SK-N-SH (cell line): Measurements from ENCODE around the gene TSPYL1. TPM values are rescaled to one million over a fixed set of nuclear protein-coding genes. Genes with fewer than 3 reads are reported as not detected.

Source experiments
- CTCF ChIA-PET: fragments of 300-600, 350-600 bp; formaldehyde crosslinking; extraction: SDS; loops from one replicate; lab custom pipeline; 2021; lab: Yijun Ruan, JAX
- POLR2A ChIA-PET: fragments of 350-600 bp; sonication (Branson Sonifier 250); formaldehyde crosslinking; extraction: SDS; loops from one replicate; lab custom pipeline; 2020; ENCODE audit warnings: antibody characterized with exemption, inconsistent platforms; lab: Yijun Ruan, JAX
- DNase-seq: peaks from one replicate; pipeline ENCODE4 v3.0.0; 2012
- H2AFZ ChIP-seq: fragments of 200-600 bp; sonication (generic); 2 replicates; pipeline ENCODE4 v1.8.1; 2016; ENCODE audit warnings: antibody characterized with exemption, mild to moderate bottlenecking, low read depth
- H3F3A ChIP-seq: fragments of 200-600 bp; sonication (generic); replicated peaks from 2 replicates; pipeline ENCODE3; 2016; ENCODE audit warnings: antibody characterized with exemption, mild to moderate bottlenecking; ENCODE audit not compliant: insufficient read depth
- H3K27ac ChIP-seq, 2 experiments: fragments of 200-500 bp in 1 of 2; fragments of 200-600 bp in 1 of 2; sonication (Bioruptor generic) in 1 of 2; sonication (generic), shearing (Covaris generic) in 1 of 2; 2 replicates each; pipeline versions ENCODE4 v1.5.1 to v1.6.1; 2014 to 2016; ENCODE audit warnings: low read depth in 2 of 2, inconsistent platforms in 1 of 2, low read length in 1 of 2, mild to moderate bottlenecking in 1 of 2, mixed read lengths in 1 of 2
- H3K27me3 ChIP-seq: fragments of 200-600 bp; sonication (generic), shearing (Covaris generic); 2 replicates; pipeline ENCODE4 v1.6.1; 2016; ENCODE audit warnings: mixed run types; ENCODE audit not compliant: insufficient read depth
- H3K36me3 ChIP-seq, 2 experiments: fragments of 200-500 bp in 1 of 2; fragments of 200-600 bp in 1 of 2; sonication (Bioruptor generic) in 1 of 2; sonication (generic) in 1 of 2; replicated peaks in 1 of 2; 2 replicates each; pipeline versions ENCODE3 to v1.5.1; 2014 to 2016; ENCODE audit warnings: low read length in 1 of 2, mild to moderate bottlenecking in 1 of 2; ENCODE audit not compliant: insufficient read depth in 2 of 2, control insufficient read depth in 1 of 2
- H3K4me1 ChIP-seq, 2 experiments: fragments of 200-500 bp in 1 of 2; fragments of 200-600 bp in 1 of 2; sonication (Bioruptor generic) in 1 of 2; sonication (generic), shearing (Covaris generic) in 1 of 2; 2 replicates each; pipeline versions ENCODE4 v1.5.1 to v1.6.1; 2014 to 2016; ENCODE audit warnings: low read depth in 1 of 2, low read length in 1 of 2, mixed run types in 1 of 2; ENCODE audit not compliant: insufficient read depth in 2 of 2, control insufficient read depth in 1 of 2
- H3K4me2 ChIP-seq: fragments of 200-600 bp; sonication (generic), shearing (Covaris generic); 2 replicates; pipeline ENCODE4 v1.6.1; 2017; ENCODE audit warnings: mixed run types
- H3K4me3 ChIP-seq, 2 experiments: fragments of 200-500 bp in 1 of 2; fragments of 200-600 bp in 1 of 2; sonication (Bioruptor generic) in 1 of 2; sonication (generic), shearing (Covaris generic) in 1 of 2; 2 replicates each; pipeline versions ENCODE4 v1.5.1 to v1.8.1; 2014 to 2016; ENCODE audit warnings: low read depth in 2 of 2, inconsistent platforms in 1 of 2, low read length in 1 of 2, mild to moderate bottlenecking in 1 of 2, mixed read lengths in 1 of 2, moderate library complexity in 1 of 2
- H3K79me2 ChIP-seq: fragments of 200-600 bp; sonication (generic); 2 replicates; pipeline ENCODE4 v1.8.1; 2017; ENCODE audit warnings: mild to moderate bottlenecking; ENCODE audit not compliant: insufficient read depth
- H3K9ac ChIP-seq: fragments of 200-600 bp; sonication (generic); 2 replicates; pipeline ENCODE4 v1.6.1; 2017; ENCODE audit warnings: mixed run types
- H3K9me2 ChIP-seq: fragments of 200-600 bp; sonication (generic); 2 replicates; pipeline ENCODE4 v1.6.1; 2017; ENCODE audit warnings: mixed run types
- H3K9me3 ChIP-seq: fragments of 200-600 bp; sonication (generic); 2 replicates; pipeline ENCODE4 v1.6.1; 2017; ENCODE audit warnings: mixed run types, mild to moderate bottlenecking, moderate library complexity
- H4K20me1 ChIP-seq: fragments of 200-600 bp; sonication (generic); 2 replicates; pipeline ENCODE4 v1.6.1; 2017; ENCODE audit warnings: mild to moderate bottlenecking, mixed run types; ENCODE audit not compliant: insufficient read depth
- CHD2 ChIP-seq: fragments of 150-350 bp; IDR thresholded peaks from 2 replicates; pipeline ENCODE4 v1.6.1; 2018; ENCODE audit warnings: low read length; ENCODE audit not compliant: partially characterized antibody
- ELF1 ChIP-seq: IDR thresholded peaks from 2 replicates; pipeline ENCODE4 v1.4.0; 2012
- FOXJ3 ChIP-seq: sonication (generic); formaldehyde crosslinking; IDR thresholded peaks from 2 replicates; pipeline ENCODE4 v1.5.1; 2020; ENCODE audit warnings: mild to moderate bottlenecking, missing genetic modification reagents
- PBX3 ChIP-seq: IDR thresholded peaks from 2 replicates; pipeline ENCODE4; 2012
- RAD21 ChIP-seq: IDR thresholded peaks from 2 replicates; pipeline ENCODE4 v1.6.1; 2012; ENCODE audit warnings: mild to moderate bottlenecking, low read length
- RXRA ChIP-seq: IDR thresholded peaks from 2 replicates; pipeline ENCODE4 v1.4.0; 2012; ENCODE audit warnings: low read depth, mild to moderate bottlenecking, borderline replicate concordance
- SMC3 ChIP-seq: IDR thresholded peaks from 2 replicates; pipeline ENCODE4 v1.6.1; 2012; ENCODE audit warnings: low read depth, low read length, improper control_type of control experiment
- TCF12 ChIP-seq: IDR thresholded peaks from 2 replicates; pipeline ENCODE4 v1.4.0; 2012
- USF1 ChIP-seq: IDR thresholded peaks from 2 replicates; pipeline ENCODE4 v1.4.0; 2012; ENCODE audit warnings: low read depth, borderline replicate concordance
- WGBS: methylation state at CpG from one replicate; pipeline ENCODE4 v1.1.6; 2017; ENCODE audit warnings: low lambda C conversion rate; 5-methylcytosine and 5-hydroxymethylcytosine counted together
- polyA plus RNA-seq, 3 experiments: library from polyadenylated mRNA; depleted of rRNA; stranded (reverse); fragments of >200 nt; gene quantifications; 2 replicates each; pipeline ENCODE4 v1.2.3, GENCODE V29; 2012
- TF ChIP-seq, protein P1 (sequence below): IDR thresholded peaks from 2 replicates; pipeline ENCODE4 v1.4.0; 2012; ENCODE audit warnings: low read depth, borderline replicate concordance

Gene TSPYL1
- polyA plus RNA-seq, 1 of the 3 experiments (the other 2 are of a cell fraction): 27.9 TPM

DNA sequence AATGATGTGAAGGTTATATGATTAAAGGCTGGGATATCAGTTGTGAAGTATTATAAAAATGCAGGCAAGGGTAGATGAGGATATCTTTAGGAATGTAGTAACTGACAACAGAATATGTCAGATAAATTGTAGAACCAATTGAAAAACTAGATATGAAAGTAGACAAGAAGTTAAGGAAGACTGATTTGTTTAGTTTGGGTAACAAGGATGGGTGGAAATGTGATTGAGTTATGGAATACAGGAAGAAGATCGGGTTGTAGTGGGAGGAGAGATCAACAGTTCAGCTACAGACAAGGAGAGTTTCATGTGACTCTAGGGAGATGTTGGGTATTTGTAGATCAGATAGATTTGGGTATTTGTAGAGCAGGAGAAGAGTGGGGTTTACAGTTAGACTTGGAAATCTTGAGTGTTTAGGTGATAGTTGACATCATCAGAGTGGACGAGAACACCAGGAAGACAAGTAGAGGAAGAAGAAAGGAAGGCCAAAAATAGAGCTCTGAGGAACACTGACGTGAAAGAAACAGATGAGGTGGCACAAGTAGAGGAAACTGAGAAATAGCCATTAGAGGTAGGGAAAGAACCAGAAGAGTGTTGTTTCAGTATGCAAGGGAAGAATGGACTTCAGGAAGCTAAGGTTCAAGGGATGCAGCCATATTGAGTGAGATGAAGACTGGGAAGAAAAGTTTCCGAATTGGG is 12.1 kb upstream of the TSPYL1 start:
- TF ChIP-seq TCF12 (no peak), PBX3 (peak; percentile 36; the same call in 1 of the 2 replicates)
- Histone ChIP-seq H3K27me3 (no peaks in the 10 kb centered on the region), H3F3A (no peaks in the 10 kb centered on the region), H3K4me2 (no peak overlapping the region), H3K27ac (no peak overlapping the region), H3K4me1 (no peaks in the 10 kb centered on the region), H2AFZ (no peak overlapping the region), H3K36me3 (no peaks in the 10 kb centered on the region), H4K20me1 (no peaks in the 10 kb centered on the region), H3K4me3 (no peak overlapping the region), H3K79me2 (no peaks in the 10 kb centered on the region), H3K9ac (no peak overlapping the region), H3K9me3 (no peaks in the 10 kb centered on the region), H3K9me2 (no peaks in the 10 kb centered on the region)
- CTCF ChIA-PET: interaction anchor here (2.3 kb wide), 1 partner anchor 23 kb away, joined by 5 read pairs; no protein-coding TSS in a partner anchor
- DNase-seq: no peak
- WGBS: 93% methylated on average over 4 of the region's 4 CpGs
- POLR2A ChIA-PET: interaction anchor here (1.0 kb wide), 1 partner anchor 12 kb away, joined by 4 read pairs; the partner anchor contains the start of gene TSPYL1

DNA sequence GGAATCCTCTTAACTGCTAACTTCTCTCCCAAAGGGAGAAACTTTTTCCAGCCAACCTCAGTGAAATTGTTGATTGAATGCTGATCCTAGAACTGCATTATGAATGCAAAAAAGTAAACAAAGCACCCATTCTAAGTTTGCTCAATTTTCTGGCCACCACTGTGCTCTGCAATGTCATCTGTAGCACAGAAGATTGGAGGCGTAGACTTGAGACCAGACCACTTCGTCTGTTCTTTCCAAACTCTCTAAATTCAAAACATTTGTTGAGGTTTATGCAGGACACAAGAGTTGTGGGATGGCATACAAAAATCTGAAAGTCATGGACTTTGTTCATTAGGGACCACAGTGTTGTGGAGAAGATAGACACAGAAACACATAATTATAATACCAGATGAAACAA is 11.1 kb upstream of the TSPYL1 start:
- no peaks in the 10 kb centered on the region for H3F3A ChIP-seq
- WGBS: 84% methylated on average over 2 of the region's 2 CpGs
- no peak overlapping the region for H2AFZ ChIP-seq
- POLR2A ChIA-PET: no interaction called here
- no peak for DNase-seq
- H3K9me3 ChIP-seq: no peaks in the 10 kb centered on the region
- no peaks in the 10 kb centered on the region for H3K79me2 ChIP-seq
- no peaks in the 10 kb centered on the region for H3K36me3 ChIP-seq
- H3K9me2 ChIP-seq: no peaks in the 10 kb centered on the region
- H3K9ac ChIP-seq: no peak overlapping the region
- H3K4me2 ChIP-seq: no peak overlapping the region
- H3K27me3 ChIP-seq: no peaks in the 10 kb centered on the region
- H3K4me1 ChIP-seq: no peaks in the 10 kb centered on the region
- H3K27ac ChIP-seq: no peak overlapping the region
- CTCF ChIA-PET: interaction anchor here (1.8 kb wide), 1 partner anchor 73 kb away, joined by 6 read pairs; no protein-coding TSS in a partner anchor
- TF ChIP-seq PBX3: no peak
- TF ChIP-seq USF1: no peak
- TF ChIP-seq CHD2: no peak
- no peak for TF ChIP-seq FOXJ3 (CRISPR knock-in tag)
- TF ChIP-seq, all 33 proteins: peak for 0
- Histone ChIP-seq H4K20me1 (no peaks in the 10 kb centered on the region), H3K4me3 (no peak overlapping the region)

- Histone ChIP-seq H3K4me2 (no peak overlapping the region), H2AFZ (no peak overlapping the region), H3K4me3 (no peak overlapping the region), H3K9ac (no peak overlapping the region), H3K27ac (no peak overlapping the region), H3F3A (no peaks in the 10 kb centered on the region), H3K9me2 (no peaks in the 10 kb centered on the region), H3K4me1 (no peaks in the 10 kb centered on the region), H4K20me1 (no peaks in the 10 kb centered on the region), H3K36me3 (no peaks in the 10 kb centered on the region), H3K27me3 (no peaks in the 10 kb centered on the region), H3K9me3 (no peaks in the 10 kb centered on the region), H3K79me2 (no peaks in the 10 kb centered on the region)
- CTCF ChIA-PET: interaction anchor here (0.7 to 3.3 kb wide), 5 partner anchors 11 to 271 kb away, joined by 3 to 55 read pairs (median 6); partner anchors contain the start of gene TSPYL1
- DNase-seq: no peak
- POLR2A ChIA-PET: no interaction called here
- TF ChIP-seq, protein P1, sequence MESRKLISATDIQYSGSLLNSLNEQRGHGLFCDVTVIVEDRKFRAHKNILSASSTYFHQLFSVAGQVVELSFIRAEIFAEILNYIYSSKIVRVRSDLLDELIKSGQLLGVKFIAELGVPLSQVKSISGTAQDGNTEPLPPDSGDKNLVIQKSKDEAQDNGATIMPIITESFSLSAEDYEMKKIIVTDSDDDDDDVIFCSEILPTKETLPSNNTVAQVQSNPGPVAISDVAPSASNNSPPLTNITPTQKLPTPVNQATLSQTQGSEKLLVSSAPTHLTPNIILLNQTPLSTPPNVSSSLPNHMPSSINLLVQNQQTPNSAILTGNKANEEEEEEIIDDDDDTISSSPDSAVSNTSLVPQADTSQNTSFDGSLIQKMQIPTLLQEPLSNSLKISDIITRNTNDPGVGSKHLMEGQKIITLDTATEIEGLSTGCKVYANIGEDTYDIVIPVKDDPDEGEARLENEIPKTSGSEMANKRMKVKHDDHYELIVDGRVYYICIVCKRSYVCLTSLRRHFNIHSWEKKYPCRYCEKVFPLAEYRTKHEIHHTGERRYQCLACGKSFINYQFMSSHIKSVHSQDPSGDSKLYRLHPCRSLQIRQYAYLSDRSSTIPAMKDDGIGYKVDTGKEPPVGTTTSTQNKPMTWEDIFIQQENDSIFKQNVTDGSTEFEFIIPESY: no peak
- TF ChIP-seq SMC3: no peak
- TF ChIP-seq ELF1: no peak
- TF ChIP-seq RXRA: no peak
- TF ChIP-seq RAD21: no peak
- 74% methylated on average over 2 of the region's 2 CpGs for WGBS
These were observed 10.1 kb upstream of the TSPYL1 start for GRCh38 chr6:116289876-116290275.
